GM12872 (cell line): ENCODE measurements around the gene CNTNAP4.

Experiments
- TF ChIP-seq, protein P1 (sequence below): IDR thresholded peaks from 3 replicates; pipeline ENCODE4 v1.5.1; 2011; ENCODE audit warnings: low read depth, mild to moderate bottlenecking, low read length, moderate library complexity; ENCODE audit not compliant: insufficient read depth

The CNTNAP4 gene

DNA sequence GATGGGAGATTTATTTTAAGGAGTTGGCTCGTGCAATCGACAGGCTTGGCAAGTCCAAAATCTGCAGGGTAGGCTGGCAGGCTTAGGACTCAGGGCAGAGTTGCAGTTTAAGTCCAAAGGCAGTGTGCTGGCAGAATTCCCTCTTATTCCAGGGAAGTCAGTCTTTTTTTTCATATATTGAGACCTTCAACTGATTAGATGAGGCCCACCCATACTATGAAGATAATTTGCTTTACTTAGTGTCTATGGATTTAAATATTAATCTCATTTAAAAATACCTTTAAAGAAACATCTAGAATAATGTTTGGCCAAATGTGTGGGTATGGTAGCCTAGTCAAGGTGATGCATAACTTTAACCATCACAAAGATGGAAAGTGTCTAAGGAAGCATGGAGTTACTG is 99.8 kb downstream of the CNTNAP4 start:
- TF ChIP-seq, protein P1, sequence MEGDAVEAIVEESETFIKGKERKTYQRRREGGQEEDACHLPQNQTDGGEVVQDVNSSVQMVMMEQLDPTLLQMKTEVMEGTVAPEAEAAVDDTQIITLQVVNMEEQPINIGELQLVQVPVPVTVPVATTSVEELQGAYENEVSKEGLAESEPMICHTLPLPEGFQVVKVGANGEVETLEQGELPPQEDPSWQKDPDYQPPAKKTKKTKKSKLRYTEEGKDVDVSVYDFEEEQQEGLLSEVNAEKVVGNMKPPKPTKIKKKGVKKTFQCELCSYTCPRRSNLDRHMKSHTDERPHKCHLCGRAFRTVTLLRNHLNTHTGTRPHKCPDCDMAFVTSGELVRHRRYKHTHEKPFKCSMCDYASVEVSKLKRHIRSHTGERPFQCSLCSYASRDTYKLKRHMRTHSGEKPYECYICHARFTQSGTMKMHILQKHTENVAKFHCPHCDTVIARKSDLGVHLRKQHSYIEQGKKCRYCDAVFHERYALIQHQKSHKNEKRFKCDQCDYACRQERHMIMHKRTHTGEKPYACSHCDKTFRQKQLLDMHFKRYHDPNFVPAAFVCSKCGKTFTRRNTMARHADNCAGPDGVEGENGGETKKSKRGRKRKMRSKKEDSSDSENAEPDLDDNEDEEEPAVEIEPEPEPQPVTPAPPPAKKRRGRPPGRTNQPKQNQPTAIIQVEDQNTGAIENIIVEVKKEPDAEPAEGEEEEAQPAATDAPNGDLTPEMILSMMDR: no peak

DNA sequence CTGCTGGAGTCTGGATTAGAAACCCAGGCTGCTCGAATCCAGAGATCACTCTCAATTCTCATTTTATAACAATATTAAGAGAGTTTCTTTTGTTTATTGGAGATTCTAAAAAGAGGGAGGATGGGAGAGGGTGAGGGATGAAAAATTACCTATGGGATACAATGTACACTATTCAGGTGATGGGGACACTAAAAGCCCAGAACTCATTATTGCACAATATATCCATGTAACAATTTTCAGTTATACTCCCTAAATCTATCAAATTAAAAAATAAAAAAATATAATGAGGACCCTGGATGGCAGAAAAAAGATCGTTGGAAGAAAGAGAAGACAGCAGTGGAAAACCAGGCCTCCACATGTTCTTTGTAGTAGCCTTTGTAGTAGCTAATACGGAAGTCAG is 100.8 kb downstream of the CNTNAP4 start:
- TF ChIP-seq, protein P1: no peak

DNA sequence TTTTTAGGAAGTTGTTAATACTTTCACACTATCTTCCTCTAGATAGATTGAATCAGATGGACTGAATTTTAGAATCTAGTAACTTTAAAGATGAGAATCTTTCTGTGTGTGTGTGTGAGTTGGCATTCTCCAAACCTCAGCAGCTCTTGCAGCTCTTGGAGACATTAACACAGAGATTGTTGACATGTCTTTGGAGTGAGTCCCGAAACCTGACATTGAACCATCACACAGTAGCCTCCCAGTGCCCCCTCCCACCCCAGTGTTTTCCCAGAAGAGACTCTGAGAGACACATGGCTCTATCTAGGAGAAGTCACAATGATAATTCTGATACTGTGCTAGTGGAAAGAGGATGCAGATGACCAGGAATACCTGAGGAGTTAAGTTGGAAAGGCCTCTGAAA is 103.9 kb downstream of the CNTNAP4 start:
- TF ChIP-seq, protein P1: no peak

DNA sequence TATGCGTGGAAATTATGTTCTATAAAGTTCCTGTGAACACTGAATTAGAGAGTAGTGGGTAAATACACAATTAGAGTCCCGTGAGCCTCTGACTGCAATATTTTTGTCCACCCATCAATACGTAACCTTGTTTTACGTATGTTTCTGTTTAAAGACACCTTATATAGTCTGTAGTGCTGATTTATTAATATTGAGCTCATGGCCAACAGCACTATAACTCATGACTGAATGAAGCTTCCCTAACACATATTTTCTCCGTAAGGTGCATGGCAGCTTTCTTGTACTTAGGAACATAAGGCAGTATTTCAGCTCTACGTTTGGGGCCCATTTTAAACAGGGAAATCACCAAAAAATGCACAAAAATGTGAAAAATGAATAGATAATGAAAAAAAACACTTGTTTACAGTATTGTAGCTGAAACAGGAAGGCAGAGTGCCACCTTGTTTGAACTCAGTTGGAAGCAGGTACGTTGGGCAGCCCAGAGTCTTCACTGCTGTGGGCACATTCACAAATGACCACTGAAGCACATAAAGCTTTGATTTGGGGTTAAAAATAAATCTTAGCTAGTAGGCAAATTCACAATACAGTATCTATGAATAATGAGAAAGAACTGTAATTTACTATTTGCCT is 108.5 kb downstream of the CNTNAP4 start:
- TF ChIP-seq, protein P1: no peak

DNA sequence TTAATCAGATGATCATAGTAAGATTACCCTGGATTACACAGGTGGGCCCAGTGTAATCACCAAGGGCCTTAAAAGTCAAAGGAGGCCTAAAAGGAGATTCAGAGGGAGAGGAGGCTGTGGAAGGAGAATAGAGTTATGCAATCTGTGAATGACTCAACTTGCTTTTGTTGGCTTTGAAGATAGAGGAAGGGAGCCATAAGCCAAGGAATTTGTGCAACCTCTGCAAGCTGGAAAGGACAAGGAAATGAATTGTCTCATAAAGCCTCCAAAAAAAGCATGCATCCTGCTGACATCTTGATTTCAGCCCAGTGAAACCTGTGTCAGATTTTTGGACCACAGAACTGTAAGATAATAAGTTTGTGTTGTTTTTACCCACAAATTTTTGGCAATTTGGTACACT is 109.6 kb downstream of the CNTNAP4 start:
- TF ChIP-seq, protein P1: no peak

DNA sequence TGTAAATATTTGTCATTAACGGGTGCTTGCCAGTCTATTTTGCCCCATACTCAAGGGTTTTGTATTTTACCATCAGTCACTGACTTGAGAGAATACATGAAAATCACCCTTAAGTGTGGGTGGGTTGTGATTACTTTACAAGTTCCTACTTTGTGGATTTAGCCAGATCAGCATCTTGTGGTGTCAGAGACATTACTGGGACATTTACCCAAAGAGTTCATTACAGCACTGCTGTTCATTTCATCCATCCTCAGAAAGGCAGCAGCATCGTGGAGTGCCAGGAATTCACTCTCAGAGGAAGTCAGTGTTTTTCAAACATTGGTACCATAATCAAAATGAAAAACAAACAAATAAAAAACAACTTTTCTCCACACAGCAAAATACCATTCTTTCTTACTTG is 110.8 kb downstream of the CNTNAP4 start:
- TF ChIP-seq, protein P1: no peak

DNA sequence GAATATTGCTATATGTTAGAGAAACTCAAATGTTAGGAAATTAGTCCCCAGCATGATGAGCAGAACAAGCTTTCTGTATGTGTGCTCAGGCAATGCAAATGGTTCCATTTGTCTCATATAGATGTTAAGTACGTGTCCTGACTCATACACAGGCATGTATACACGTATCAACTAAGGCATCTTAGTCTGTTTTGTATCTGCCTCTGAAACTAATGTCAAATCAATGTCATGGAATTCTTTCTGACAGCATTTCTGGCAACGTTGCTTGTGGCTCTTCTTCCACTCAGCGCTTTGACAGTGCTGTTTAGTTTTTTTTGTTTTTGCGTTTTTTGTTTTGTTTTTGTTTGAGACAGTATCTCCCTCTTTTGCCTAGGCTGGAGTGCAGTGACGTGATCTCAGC is 111.9 kb downstream of the CNTNAP4 start:
- TF ChIP-seq, protein P1: no peak
